SIG-M5 (cell line): Measurements from ENCODE around the gene MYO18B.

Experiments
- DNase-seq: peaks from one replicate; lab custom pipeline; 2025; lab: John Stamatoyannopoulos, UW

MYO18B gene

DNA sequence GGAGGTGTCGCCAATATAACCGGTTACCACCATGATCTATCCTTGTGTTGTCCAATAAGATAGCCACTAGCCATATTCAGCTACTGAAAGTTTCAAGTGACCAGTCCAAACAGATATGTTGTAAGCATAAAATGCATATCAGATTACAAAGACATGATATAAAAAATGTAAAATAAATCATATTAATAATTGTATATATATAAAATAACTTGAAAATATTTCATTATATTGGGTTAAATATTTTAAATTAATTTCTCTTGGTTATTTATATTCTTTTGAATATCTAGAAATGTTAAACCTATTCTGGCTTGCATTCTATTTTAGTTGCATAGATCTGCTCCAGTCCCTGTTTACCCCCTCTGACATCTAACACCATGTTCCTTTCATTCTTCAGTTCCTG, 305.5 kb downstream of the MYO18B start:
- DNase-seq: no peak

DNA sequence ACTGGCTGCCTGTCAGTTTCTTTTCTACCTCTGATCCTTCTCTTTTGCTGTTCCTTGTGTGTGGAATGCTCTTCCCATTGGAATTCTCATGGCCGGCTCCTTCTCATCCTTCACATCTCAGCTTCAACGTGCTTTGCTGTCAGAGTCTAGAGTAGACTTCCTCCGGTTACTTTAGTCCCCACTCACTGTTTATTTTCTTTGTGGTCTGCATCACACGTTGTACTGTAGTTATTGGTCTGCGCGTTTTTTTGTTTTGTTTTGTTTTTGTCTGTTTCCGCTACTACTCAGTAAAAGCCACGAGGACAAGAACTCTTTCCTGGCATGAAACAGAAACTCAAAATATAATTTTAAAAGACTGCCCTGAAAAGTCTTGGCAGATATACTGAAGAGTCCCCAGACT, 305.9 kb downstream of the MYO18B start:
- DNase-seq: no peak

DNA sequence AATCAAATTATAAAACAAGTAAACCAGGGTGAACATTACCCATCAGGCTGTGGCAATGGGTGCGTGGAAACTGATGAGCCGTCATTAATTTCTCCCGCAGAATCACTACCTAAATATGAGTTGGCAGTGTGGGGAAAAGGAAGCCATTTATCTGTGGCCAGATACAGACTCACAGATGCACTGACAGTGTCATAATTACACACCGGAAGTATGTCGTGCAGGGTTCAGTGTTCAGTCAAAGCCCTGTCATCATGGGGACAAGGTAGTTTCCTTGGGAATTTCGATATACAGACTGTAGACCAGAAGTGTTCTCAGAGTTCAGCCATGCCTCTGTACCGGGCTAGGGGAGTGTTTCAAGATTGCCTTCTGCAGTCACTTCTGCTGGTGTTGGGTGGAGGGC, 308.1 kb downstream of the MYO18B start:
- DNase-seq: no peak

DNA sequence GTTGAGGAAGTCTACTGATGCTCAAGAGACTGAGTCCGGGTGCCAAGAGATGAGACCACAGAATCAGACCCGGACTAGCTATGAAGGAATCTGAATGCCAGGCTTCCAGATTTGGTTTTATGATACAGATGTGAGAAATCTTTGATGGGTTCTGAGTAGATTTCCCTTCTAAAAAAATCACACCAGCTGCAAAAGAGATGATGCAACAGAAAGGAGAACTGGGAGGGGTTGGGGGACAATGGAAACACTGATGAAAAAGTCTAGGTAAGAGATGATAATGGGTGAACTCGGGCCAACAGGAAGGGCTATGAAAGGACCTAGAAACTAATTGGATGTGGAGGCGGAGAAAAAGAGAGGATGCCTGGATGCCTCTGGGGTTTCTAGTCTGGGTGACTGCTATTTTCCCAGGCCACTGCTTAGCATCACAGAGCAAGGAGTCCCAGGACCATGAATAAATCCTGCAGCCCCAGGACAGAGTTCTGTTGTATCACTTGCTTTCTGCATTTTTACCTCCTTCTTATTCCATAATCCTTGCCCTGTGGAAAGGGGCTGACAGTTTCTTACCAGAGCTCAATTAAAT, 311.8 kb downstream of the MYO18B start:
- no peak for DNase-seq

DNA sequence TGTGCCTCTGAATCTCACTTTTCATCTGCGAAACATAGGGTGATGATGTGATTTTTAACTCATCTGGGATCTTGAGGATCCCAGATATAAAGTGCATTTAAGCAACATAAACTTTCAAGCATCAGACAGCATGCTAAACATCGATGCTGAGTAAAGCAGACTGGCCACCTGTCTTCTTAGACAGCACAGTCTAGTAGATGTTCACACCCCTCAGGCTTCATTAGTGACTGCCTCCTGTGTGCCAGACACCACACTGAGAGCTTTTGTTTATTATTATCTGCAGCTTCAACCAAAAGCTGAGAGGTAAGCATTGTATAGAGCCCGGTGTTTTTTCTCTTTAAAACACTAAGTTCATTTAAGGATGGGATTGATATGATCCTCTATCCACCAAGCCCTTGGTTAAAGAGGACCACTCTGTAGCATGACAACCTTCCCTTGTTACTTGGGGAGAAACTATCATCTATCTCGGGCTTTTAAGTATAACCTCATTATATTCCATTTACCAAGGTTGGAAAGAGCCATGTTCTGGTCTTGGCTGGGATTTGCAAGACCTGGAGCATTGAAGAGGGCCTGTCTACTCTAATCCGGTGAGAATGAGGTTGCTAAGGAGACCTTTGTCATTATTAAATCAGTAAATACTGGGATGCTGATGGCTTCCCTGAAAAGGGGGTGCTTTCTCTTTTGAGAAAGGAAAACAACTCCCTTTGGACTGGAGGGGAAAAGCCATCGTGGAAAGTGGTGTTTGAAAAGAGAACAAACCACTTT, 313.0 kb downstream of the MYO18B start:
- DNase-seq: no peak

DNA sequence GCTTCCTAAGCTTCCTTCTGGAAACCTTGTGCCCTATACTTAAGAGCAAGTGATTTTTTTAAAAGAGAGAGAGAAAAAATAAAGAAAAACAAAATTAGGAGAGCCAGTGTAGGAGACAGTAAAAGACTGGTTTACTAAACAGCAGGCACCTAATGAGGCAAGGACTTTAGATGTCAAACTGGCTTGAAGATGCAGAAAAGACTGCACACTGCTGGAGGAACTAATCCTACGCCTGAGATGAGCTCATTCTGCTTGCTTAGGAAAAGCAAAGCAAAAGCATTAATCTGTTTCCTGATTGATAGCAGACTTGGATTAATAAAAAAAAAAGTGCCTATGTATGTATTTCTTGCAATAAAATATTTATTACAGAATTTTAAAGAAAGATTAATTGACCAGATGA, 313.7 kb downstream of the MYO18B start:
- no peak for DNase-seq

DNA sequence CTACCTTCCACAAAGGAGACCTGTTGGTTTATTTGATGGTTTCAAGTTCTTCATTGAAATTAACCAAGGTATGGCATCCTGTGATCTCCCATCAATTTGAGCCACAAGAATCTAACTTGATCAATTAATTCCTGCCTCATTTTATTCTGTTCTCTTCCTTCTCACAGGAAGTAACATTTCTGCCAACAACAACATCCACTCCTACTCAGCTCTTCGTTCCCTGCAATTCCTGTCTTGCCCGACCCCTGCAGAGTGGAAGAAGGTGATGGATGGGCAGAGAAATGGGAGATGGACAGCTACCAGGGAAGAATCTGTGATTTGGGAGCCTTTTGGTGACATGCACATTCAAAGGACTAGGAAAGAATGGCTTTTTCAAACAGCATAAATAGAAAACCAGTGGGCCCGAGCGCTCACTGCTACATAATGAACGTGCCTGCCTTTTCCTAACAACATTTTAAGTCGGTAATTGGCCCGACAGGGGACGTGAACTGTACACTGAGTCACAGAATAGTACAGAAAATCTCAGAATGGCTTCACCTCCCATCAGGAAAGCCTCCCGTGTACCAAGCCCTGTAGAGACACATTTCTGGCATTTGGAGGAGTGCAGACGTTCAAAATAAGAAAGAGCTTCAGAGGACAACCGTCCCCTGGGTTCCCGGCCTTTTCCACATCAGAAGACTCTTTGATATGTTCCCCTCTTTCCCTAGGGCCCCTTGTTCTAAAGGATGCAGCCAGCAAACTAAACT, 314.6 kb downstream of the MYO18B start:
- no peak for DNase-seq

DNA sequence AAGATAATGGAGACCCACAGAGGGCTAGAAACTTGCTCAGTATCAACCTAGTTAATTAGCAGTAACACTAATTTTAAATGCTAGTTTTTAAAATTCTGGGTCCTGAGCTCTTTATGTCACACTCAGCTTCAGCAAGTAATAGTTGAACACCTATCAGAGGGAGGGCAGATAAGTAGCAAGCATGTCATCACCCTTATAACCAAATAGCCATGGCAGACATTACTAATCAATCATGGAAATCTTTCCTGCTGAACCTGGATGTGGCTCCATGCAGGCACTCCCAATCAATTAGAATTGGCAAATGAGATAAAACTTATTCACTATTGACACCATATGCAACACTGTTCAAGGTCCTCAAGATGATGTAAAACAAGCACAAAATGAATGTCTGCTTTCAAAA, 315.7 kb downstream of the MYO18B start:
- no peak for DNase-seq

DNA sequence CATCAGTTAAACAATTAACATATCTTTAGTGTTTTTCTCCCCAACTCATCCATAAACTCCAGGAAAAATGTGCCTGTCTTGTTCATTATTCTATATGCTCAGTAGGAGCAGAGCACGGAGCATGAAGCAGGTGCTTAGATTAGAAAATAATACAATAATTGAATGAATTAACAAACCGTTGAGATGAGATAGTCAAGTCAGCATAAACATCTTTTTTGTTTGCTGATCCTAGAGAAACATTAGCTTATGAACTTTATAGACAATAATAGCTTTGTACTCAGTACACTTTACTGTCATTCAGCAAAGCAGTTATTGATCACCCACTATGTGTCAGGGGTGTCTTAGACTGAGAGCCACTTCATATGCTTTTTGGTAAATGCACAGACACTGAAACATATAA, 322.1 kb downstream of the MYO18B start:
- no peak for DNase-seq

DNA sequence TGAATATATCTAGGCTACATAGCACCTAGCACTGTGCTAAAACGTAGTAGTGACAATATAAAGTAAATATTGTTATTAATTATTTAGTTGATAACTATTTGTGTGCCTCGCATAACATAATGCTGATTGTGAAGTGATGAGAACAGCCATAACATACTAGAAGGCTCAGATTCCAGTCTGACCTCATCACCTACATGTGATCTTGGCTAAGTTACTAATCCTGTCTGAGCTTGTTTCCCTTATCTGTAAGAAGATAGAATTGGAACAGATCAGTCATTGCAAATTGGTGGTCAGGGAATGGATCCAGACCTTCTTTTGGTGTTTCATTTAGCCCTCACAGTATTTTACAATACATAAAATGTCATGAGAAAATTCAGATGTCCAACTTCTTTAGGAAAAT, 323.9 kb downstream of the MYO18B start:
- no peak for DNase-seq

DNA sequence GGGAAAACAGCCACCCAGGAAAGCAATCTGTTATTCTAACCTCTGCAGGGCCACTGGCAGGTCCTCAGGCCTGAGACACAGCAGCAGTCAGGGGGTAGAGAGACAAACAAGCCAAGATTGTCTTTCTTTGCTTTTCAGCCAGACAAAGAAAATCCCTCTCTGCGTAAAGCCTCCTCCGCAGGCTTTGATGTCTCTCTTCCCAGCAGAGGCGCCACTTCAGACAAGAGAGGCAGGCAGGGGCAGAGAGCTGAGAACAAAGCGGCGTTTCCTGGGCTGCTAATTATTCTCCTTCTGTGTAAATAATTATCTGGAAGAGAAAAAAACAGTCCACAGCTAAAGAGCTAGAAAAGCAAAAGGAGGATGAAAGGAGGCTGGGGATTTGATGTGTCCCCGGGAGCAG, 324.5 kb downstream of the MYO18B start:
- no peak for DNase-seq

DNA sequence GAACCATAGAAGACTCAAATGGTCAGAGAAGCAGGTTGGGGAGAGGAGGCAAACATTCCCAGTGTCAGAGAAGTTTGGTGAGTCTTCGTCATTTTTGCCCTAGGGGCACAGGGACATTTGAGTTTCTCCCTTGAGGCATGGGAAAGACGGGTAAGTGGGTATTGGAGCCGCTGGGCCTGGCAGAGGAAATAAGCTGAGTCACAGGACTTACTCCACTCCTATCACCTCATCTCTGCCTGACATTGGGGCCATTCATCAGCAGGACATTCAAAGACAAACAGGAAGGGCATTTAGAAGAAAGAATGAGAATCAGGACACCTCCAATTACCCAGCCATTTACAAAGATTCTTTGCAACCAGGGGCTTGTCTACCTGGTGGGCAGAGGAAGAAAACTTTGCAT, 326.6 kb downstream of the MYO18B start:
- DNase-seq: no peak

DNA sequence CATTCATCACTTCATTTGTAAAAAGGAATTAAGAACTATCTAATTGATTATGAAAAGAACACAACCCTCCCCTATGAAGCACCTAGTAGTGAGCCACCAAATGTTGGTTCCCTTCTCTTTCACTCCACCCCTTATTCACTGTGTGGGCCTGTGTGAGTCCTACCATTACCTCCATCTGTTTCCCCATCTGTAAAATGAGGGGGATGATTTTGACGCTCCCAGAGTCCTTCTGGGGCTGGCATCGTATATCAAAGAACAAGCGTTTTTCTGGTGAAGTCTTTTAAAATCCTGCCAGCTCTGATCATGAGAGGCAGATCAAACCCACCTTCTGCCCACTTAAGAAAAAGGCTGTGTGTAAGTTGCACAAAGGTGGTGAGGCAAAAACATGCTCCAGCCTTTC, 330.6 kb downstream of the MYO18B start:
- no peak for DNase-seq

DNA sequence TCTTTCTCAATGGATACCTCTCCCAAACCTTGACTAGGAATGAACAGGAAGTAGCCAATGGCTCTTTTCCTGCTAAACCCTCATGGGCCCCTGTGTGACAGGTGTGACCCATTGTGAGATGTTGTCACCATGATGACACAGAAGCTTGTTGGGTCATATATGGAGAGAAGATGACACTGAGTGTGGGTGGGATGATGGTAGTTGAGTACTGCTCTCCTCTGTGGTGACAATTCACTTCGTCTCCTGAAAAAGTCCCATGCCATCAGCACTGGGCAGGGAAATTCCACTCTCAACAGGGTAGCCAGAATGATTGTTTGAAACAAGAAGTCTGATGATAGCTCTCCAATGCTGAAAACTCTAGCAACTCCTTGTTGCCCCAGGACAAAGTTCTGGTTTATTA, 333.3 kb downstream of the MYO18B start:
- DNase-seq: no peak

DNA sequence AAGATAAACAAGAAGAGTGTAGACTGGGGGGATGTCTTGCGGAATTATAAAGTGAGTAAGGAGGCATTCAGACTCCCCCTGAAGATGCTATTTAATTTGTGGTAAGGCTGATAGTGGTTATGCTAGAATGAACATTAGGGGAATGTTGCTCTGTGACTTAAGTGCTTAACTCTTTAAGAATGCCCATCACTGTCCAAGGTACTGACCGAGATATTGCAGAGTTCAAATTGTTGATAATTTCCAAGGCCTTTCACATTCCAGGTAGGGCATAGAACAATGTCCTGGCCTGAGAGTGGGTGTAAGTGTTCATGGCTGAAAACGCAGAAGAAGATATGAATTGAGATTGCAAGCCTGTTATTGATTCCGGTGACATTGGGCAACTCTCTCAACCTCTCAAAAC, 337.0 kb downstream of the MYO18B start:
- no peak for DNase-seq
